ENCODE data around the gene FHDC1. TPM values are rescaled to one million over a fixed set of nuclear protein-coding genes. Genes with fewer than 3 reads are reported as not detected.

The FHDC1 gene
- total RNA-seq, 2 experiments from 2014 or later: 0.05 to 0.11 TPM

DNA sequence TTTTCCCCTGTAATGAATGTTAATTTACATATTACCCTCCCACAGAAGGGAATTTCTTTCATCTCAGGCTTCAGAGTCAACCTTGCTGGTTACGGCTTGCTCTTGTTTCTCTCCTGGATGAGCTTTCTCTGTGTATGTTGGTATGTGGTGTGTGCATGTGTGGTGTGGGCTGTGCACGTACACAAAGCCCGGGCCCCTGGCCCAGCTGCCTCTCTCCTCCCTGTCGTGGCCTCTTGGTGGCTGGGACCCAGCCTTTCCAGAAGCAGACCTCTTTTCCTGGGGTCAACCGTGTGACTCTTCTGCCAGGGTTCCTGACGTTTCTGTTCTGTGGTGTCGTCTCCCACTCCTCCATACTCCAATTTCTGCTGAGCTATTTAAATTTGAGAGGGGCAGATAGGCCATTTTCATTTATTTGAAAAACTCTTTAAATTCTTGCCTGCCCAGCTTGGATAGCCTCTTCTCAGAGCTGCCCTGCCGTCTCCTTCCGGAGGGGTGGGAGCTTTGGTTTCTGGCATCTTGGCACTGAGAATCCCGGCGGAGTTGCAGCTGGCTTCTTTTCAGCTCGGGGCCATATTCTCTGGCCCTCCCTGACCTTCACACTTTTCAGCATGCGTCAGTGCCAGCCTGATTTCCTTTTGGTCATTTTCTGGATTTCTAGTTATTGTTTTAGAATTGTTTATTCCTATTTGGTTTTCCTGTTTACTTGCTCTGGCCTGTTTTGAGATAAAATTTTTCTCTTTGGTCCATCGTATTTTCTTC lies 25.1 kb downstream of the FHDC1 start:
- no peak for ATAC-seq
- POLR2A ChIA-PET: no interaction called here
- TF ChIP-seq, protein P1, sequence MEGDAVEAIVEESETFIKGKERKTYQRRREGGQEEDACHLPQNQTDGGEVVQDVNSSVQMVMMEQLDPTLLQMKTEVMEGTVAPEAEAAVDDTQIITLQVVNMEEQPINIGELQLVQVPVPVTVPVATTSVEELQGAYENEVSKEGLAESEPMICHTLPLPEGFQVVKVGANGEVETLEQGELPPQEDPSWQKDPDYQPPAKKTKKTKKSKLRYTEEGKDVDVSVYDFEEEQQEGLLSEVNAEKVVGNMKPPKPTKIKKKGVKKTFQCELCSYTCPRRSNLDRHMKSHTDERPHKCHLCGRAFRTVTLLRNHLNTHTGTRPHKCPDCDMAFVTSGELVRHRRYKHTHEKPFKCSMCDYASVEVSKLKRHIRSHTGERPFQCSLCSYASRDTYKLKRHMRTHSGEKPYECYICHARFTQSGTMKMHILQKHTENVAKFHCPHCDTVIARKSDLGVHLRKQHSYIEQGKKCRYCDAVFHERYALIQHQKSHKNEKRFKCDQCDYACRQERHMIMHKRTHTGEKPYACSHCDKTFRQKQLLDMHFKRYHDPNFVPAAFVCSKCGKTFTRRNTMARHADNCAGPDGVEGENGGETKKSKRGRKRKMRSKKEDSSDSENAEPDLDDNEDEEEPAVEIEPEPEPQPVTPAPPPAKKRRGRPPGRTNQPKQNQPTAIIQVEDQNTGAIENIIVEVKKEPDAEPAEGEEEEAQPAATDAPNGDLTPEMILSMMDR (IDR thresholded peaks at IDR 0.05): no peak
- Mint-ChIP-seq H3K36me3 (ENCODE audit: low read depth) (no peaks in the 10 kb centered on the region), H3K4me1 (ENCODE audit: low read depth) (no peaks in the 10 kb centered on the region), H3K4me3 (no peak overlapping the region), H3K9me3 (no peaks in the 10 kb centered on the region), H3K27ac (no peak overlapping the region), H3K27me3 (no peaks in the 10 kb centered on the region)
- CTCF ChIA-PET: no interaction called here
- no peak for DNase-seq
- intact Hi-C loops (cut with micrococcal nuclease): no loop called here

DNA sequence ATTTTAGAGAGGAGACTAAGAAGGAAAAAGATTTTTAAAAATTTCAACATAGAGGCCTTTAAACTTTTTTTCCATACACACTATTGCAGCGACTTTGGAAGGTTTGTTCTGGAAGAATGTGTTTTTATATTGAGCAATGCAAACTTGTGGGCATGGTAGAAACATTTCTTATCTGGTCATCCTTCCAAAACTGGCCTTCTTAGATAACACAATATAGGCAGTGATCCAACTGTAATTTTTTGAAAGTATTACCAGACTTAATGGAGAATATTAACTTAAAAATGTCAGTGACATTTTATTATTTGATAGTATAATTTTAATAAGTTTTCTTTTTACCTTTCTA lies 25.6 kb downstream of the FHDC1 start:
- CTCF ChIA-PET: no interaction called here
- no peak overlapping the region for H3K27ac Mint-ChIP-seq

DNA sequence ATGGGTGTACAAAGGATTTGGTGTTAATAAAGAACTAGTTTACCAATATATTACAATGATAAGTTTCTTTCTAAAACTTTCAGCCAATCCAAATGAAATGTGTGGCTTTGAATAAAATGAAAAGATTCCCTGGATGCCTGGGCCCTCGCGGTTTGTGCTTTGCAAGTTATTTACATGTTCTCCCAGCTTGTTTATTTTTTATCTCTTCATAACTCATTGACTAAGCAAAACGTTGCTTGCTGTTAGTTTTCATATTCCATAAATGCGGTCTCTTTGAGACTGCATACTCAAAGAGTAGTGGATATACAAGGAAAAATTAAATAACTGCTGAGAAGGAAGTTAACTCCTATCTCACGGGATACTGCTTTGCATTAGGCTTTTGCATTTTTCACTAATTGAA lies 26.0 kb downstream of the FHDC1 start:
- no peak overlapping the region for H3K4me3 Mint-ChIP-seq
- no peaks in the 10 kb centered on the region for H3K36me3 Mint-ChIP-seq (ENCODE audit: low read depth)
- CTCF ChIA-PET: no interaction called here
- H3K4me1 Mint-ChIP-seq (ENCODE audit: low read depth): no peaks in the 10 kb centered on the region
- DNase-seq (no peak), ATAC-seq (no peak)
- intact Hi-C loops (cut with micrococcal nuclease): no loop called here
- H3K27me3 Mint-ChIP-seq: no peaks in the 10 kb centered on the region
- TF ChIP-seq, protein P1 (IDR thresholded peaks at IDR 0.05): no peak
- H3K9me3 Mint-ChIP-seq: no peaks in the 10 kb centered on the region
- POLR2A ChIA-PET: no interaction called here
- H3K27ac Mint-ChIP-seq: no peak overlapping the region

More for the DNA sequence above, 25.6 kb downstream of the FHDC1 start:
- DNase-seq (no peak), ATAC-seq (no peak)
- POLR2A ChIA-PET: no interaction called here
- Mint-ChIP-seq H3K9me3 (no peaks in the 10 kb centered on the region), H3K36me3 (ENCODE audit: low read depth) (no peaks in the 10 kb centered on the region), H3K4me3 (no peak overlapping the region), H3K27me3 (no peaks in the 10 kb centered on the region), H3K4me1 (ENCODE audit: low read depth) (no peaks in the 10 kb centered on the region)
- intact Hi-C loops (cut with micrococcal nuclease): no loop called here
- TF ChIP-seq, protein P1 (IDR thresholded peaks at IDR 0.05): no peak

DNA sequence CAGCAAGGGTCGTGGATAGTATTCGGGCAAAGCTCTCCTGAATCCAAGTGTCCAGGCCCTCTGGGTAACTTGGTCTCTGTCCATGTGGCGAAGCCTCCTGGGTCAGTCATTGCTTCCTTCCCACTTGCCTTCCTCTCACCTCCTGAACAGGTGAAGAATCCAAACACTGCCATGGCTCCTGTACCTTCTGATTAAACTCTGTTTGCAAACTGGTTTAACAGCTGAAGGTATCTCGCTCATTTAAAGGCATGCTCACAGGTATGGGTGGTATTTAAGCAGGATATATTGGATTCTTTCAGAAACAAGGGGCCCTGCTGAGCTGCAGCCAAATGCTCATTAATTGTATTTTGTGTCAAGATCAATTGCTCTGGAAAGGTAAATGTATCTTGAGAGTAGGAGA lies 28.2 kb downstream of the FHDC1 start:
- intact Hi-C loops (cut with micrococcal nuclease): no loop called here
- POLR2A ChIA-PET: no interaction called here
- Mint-ChIP-seq H3K27me3 (no peaks in the 10 kb centered on the region), H3K9me3 (no peaks in the 10 kb centered on the region), H3K4me1 (ENCODE audit: low read depth) (no peaks in the 10 kb centered on the region), H3K4me3 (no peak overlapping the region), H3K36me3 (ENCODE audit: low read depth) (no peaks in the 10 kb centered on the region), H3K27ac (no peak overlapping the region)
- CTCF ChIA-PET: no interaction called here
- TF ChIP-seq, protein P1 (IDR thresholded peaks at IDR 0.05): no peak
- no peak for DNase-seq
- ATAC-seq: no peak

DNA sequence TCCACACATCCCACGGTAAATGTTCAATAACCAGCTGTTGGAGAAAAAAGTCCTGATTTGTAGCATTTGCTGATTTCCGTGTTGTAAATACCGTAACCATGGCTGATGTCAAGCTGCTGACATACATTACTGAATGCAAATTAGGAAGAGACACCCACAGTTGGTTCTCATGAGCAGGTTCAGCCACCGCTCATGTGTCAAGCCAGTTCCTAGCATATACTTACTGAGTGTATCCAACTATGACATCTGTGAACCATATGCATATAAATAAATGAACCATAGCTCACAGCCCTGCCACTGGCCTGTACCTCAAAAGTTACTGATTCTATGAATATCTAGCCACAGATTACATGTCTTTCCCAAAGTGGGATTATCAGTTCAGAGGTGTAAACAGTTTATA lies 29.5 kb downstream of the FHDC1 start:
- no peaks in the 10 kb centered on the region for H3K36me3 Mint-ChIP-seq (ENCODE audit: low read depth)
- no peaks in the 10 kb centered on the region for H3K9me3 Mint-ChIP-seq
- H3K4me1 Mint-ChIP-seq (ENCODE audit: low read depth): no peaks in the 10 kb centered on the region
- POLR2A ChIA-PET: no interaction called here
- ATAC-seq (no peak), DNase-seq (no peak)
- H3K27me3 Mint-ChIP-seq: no peaks in the 10 kb centered on the region
- CTCF ChIA-PET: interaction anchor here (0.8 kb wide), 1 partner anchor 120 kb away, joined by 3 read pairs; no protein-coding TSS in a partner anchor
- H3K4me3 Mint-ChIP-seq: no peak overlapping the region
- intact Hi-C loops (cut with micrococcal nuclease): no loop called here
- TF ChIP-seq, protein P1 (IDR thresholded peaks at IDR 0.05): no peak
- no peak overlapping the region for H3K27ac Mint-ChIP-seq

Data from activated CD8-positive, alpha-beta T cell treated with anti-CD3 and anti-CD28 coated beads for 36 hours (primary cell).